ENCODE measurements around the gene TBXT.

The TBXT gene

DNA sequence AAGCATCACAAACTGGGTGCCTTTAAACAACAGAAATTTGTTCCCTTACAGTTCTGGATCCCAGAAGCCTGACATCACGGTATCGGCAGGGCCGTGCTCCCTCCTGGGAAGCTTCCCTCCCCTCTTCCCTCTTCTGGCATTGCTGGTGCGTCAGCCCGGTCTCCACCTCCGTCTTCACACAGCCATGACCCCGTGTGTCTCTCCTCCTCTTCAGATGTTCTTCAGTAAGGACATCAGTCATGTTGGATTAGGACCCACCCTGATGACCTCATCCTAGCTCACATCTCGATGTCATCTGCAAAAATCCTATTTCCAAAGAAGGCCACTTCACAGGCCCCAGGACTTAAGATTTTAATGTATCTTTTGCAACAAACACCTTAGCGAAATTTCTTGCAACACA is 38.4 kb upstream of the TBXT start (continued):
- TF ChIP-seq ZSCAN23 (tag by site-specific recombination; IDR thresholded peaks at IDR 0.05): no peak
- TF ChIP-seq ZNF354C (tag by site-specific recombination; IDR thresholded peaks at IDR 0.05; ENCODE audit: borderline replicate concordance, low read depth): no peak
- TF ChIP-seq SP2 (tag by site-specific recombination; IDR thresholded peaks at IDR 0.05): no peak

DNA sequence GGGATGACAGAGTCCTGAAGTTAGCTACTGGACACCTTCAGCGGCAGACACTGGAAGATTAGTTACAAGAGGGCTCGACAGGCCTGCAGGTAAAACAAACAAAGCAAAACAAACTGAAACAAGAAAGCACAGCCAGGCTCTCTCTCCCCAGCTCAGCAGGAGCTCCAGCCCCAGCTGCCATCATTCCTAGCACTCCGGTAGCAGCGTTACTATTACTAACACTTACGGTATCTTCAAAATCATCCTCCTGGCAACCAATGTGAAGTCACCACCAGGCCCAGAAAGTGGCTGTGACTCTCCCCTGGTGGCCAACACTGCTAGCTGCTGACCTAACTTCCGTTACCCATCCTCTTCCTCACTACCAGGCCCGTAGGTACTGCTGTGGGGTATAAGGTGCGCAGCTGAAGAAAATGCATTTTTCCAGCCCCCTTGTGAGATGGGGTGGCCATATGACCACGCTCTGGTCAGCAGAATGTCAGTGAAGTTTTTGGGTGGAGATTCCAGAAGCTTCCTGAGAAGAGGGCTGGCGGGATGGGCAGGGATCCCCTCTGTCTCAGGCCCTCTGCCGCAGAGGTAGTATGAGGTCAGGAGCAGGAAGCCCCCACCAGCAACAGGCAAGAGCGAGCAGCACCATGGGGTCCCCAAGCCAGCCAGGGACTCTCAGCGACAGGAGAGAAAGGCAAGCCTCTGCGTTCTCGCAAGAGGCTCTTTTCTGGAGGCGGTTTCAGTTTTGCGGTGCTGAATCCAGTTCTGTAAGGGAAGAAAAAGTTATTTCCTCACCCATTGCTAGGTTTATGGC is 37.4 kb upstream of the TBXT start:
- Histone ChIP-seq H3K4me3 (ENCODE audit: low read depth, low read length) (no peak overlapping the region), H3K27ac (ENCODE audit: extremely low read depth, low read depth, low read length) (no peak overlapping the region), H3K36me3 (ENCODE audit: control insufficient read depth in 2 of 2, insufficient read depth in 1 of 2, low read length in 2 of 2) (no peaks in the 10 kb centered on the region), H3K9me3 (ENCODE audit: control insufficient read depth, insufficient read depth, low read depth, low read length) (no peaks in the 10 kb centered on the region), H3K4me1 (ENCODE audit: control insufficient read depth, insufficient read depth, low read length) (peaks cover 3% of the 10 kb centered on the region)
- TF ChIP-seq ELK4 (IDR thresholded peaks at IDR 0.05; ENCODE audit: borderline replicate concordance, low read depth, low read length) (no peak), KLF16 (tag by site-specific recombination; IDR thresholded peaks at IDR 0.05) (no peak), ZNF837 (tag by site-specific recombination; IDR thresholded peaks at IDR 0.05) (no peak), GLIS2 (tag by site-specific recombination; IDR thresholded peaks at IDR 0.05) (no peak), ZNF132 (tag by site-specific recombination; IDR thresholded peaks at IDR 0.05; ENCODE audit: borderline replicate concordance) (no peak), ZNF544 (tag by site-specific recombination; IDR thresholded peaks at IDR 0.05) (no peak), CTCF (tag by site-specific recombination; IDR thresholded peaks at IDR 0.05) (no peak), ZNF514 (tag by site-specific recombination; IDR thresholded peaks at IDR 0.05) (no peak), OSR2 (tag by site-specific recombination; IDR thresholded peaks at IDR 0.05) (peak; percentile 64), TRIM28 (IDR thresholded peaks at IDR 0.05; ENCODE audit: borderline replicate concordance, low read length) (no peak), PRDM2 (tag by site-specific recombination; IDR thresholded peaks at IDR 0.05; ENCODE audit: borderline replicate concordance) (no peak), ZIC2 (tag by site-specific recombination; IDR thresholded peaks at IDR 0.05) (peak; percentile 96)
- TF ChIP-seq, protein P1, sequence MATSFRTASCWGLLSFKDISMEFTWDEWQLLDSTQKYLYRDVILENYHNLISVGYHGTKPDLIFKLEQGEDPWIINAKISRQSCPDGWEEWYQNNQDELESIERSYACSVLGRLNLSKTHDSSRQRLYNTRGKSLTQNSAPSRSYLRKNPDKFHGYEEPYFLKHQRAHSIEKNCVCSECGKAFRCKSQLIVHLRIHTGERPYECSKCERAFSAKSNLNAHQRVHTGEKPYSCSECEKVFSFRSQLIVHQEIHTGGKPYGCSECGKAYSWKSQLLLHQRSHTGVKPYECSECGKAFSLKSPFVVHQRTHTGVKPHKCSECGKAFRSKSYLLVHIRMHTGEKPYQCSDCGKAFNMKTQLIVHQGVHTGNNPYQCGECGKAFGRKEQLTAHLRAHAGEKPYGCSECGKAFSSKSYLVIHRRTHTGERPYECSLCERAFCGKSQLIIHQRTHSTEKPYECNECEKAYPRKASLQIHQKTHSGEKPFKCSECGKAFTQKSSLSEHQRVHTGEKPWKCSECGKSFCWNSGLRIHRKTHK (tag by site-specific recombination; IDR thresholded peaks at IDR 0.05): no peak
- ChIA-PET POLR2A (no interaction called here), CTCF (interaction anchor here (0.6 to 1.5 kb wide), 3 partner anchors 9 to 198 kb away, joined by 3 to 6 read pairs (median 3); no protein-coding TSS in a partner anchor)
